ENCODE measurements around the gene OR51A4.
"Not testable (repeated sequence)": the region's sequence is repeated elsewhere in the genome, so short reads cannot be mapped to it uniquely, and the experiment has no call there.

- not testable (repeated sequence) for TF ChIP-seq CTCF (IDR thresholded peaks at IDR 0.05; ENCODE audit: low read depth, low read length); EZH2phosphoT487 (IDR thresholded peaks at IDR 0.05; ENCODE audit: low read depth)
These were observed 8.2 kb upstream of the OR51A4 start, which contains the start of gene OR51A2 for GRCh38 chr11:4955613-4956012.
